GM06990 (cell line): ENCODE measurements around the gene NHS.

ENCODE experiments used
- DNase-seq: peaks from one replicate; pipeline ENCODE4 v3.0.0-alpha.2; 2011; ENCODE audit not compliant: insufficient read length; ENCODE audit errors: extremely low read depth
- H3K27me3 ChIP-seq: replicated peaks from 2 replicates; pipeline ENCODE4 v1.6.0; 2011; ENCODE audit warnings: low read length; ENCODE audit not compliant: control insufficient read depth, insufficient read depth
- H3K36me3 ChIP-seq: 2 replicates; pipeline ENCODE4 v1.5.1; 2011; ENCODE audit warnings: low read length; ENCODE audit not compliant: control insufficient read depth, insufficient read depth
- H3K4me3 ChIP-seq: replicated peaks from 2 replicates; pipeline ENCODE4 v1.5.1; 2011; ENCODE audit warnings: low read depth, mild to moderate bottlenecking, control low read depth, low read length
- CTCF ChIP-seq: IDR thresholded peaks from 2 replicates; pipeline ENCODE4 v1.5.1; 2011; ENCODE audit warnings: low read length, control low read depth, mild to moderate bottlenecking, inconsistent platforms; ENCODE audit not compliant: insufficient read depth, poor library complexity, severe bottlenecking

Gene NHS

GRCh38 chrX:17413228-17413627 is 38.2 kb downstream of the NHS start:
- no peak for DNase-seq
- H3K27me3 ChIP-seq = no peaks in the 10 kb centered on the region; the same call in 1 of the 2 replicates
- no peak overlapping the region for H3K4me3 ChIP-seq
- no peaks in the 10 kb centered on the region for H3K36me3 ChIP-seq
- no peak for TF ChIP-seq CTCF

- no peak for DNase-seq
- no peak for TF ChIP-seq CTCF
- Histone ChIP-seq H3K4me3 (no peak overlapping the region), H3K36me3 (no peaks in the 10 kb centered on the region), H3K27me3 (no peaks in the 10 kb centered on the region; the same call in 1 of the 2 replicates)
Observed at GRCh38 chrX:17414027-17414658, 39.1 kb downstream of the NHS start.

- DNase-seq = no peak
- Histone ChIP-seq H3K27me3 (no peaks in the 10 kb centered on the region; the same call in 1 of the 2 replicates), H3K4me3 (no peak overlapping the region), H3K36me3 (no peaks in the 10 kb centered on the region)
- no peak for TF ChIP-seq CTCF
Observed at GRCh38 chrX:17414839-17415238, 39.8 kb downstream of the NHS start.

- Histone ChIP-seq H3K27me3 (no peaks in the 10 kb centered on the region; the same call in 1 of the 2 replicates), H3K4me3 (no peak overlapping the region), H3K36me3 (no peaks in the 10 kb centered on the region)
- DNase-seq = no peak
- TF ChIP-seq CTCF = no peak
Observed at GRCh38 chrX:17415242-17415810, 40.3 kb downstream of the NHS start.

- Histone ChIP-seq H3K36me3 (no peaks in the 10 kb centered on the region), H3K4me3 (no peak overlapping the region), H3K27me3 (no peaks in the 10 kb centered on the region; the same call in 1 of the 2 replicates)
- TF ChIP-seq CTCF = no peak
- no peak for DNase-seq
Observed at GRCh38 chrX:17417372-17417771, 42.4 kb downstream of the NHS start.

GRCh38 chrX:17425136-17425535 is 50.1 kb downstream of the NHS start:
- Histone ChIP-seq H3K36me3 (no peaks in the 10 kb centered on the region), H3K27me3 (no peaks in the 10 kb centered on the region), H3K4me3 (no peak overlapping the region)
- no peak for DNase-seq
- TF ChIP-seq CTCF = no peak
